RWPE2 (cell line): Measurements from ENCODE around the gene DAGLA.

Source experiments
- ATAC-seq: fragments of 200-7000 bp; cut with Tn5 transposase; 3 replicates; pipeline ENCODE4 v1.9.1; 2021; ENCODE audit warnings: low read depth
- DNase-seq: peaks from one replicate; pipeline ENCODE4 v3.0.0-alpha.2; 2020; ENCODE audit warnings: low spot score
- H3K27ac ChIP-seq: fragments of 450-650 bp; 2 replicates; pipeline ENCODE4 v1.5.1; 2017; ENCODE audit warnings: mild to moderate bottlenecking; ENCODE audit not compliant: poor library complexity, severe bottlenecking
- H3K27me3 ChIP-seq: fragments of 250-450 bp; sonication (Bioruptor Pico); 2 replicates; pipeline ENCODE4 v1.5.1; 2021; ENCODE audit warnings: mild to moderate bottlenecking, moderate library complexity; ENCODE audit not compliant: insufficient read depth, poor library complexity, severe bottlenecking
- H3K36me3 ChIP-seq: fragments of 250-450 bp; sonication (Bioruptor Pico); 2 replicates; pipeline ENCODE4 v1.5.1; 2020; ENCODE audit warnings: low read depth, mild to moderate bottlenecking, moderate library complexity
- H3K4me1 ChIP-seq: fragments of 250-450 bp; sonication (Bioruptor Pico); 2 replicates; pipeline ENCODE4 v1.5.1; 2021; ENCODE audit warnings: mild to moderate bottlenecking, moderate library complexity; ENCODE audit not compliant: insufficient read depth, poor library complexity, severe bottlenecking
- H3K4me3 ChIP-seq: fragments of 250-450 bp; sonication (Bioruptor Pico); 2 replicates; pipeline ENCODE4 v1.5.1; 2021; ENCODE audit warnings: mild to moderate bottlenecking, moderate library complexity; ENCODE audit not compliant: severe bottlenecking
- H3K9me3 ChIP-seq: fragments of 250-450 bp; sonication (Bioruptor Pico); 2 replicates; pipeline ENCODE4 v1.5.1; 2021; ENCODE audit warnings: mild to moderate bottlenecking, moderate library complexity; ENCODE audit not compliant: severe bottlenecking
- CTCF ChIP-seq: fragments of 450-650 bp; IDR thresholded peaks from one replicate; pipeline ENCODE4 v1.5.1; 2017; ENCODE audit warnings: mild to moderate bottlenecking, moderate library complexity; ENCODE audit not compliant: poor library complexity, severe bottlenecking

Gene DAGLA

GRCh38 chr11:61753672-61754071 lies 73.5 kb downstream of the DAGLA start:
- Histone ChIP-seq H3K36me3 (no peaks in the 10 kb centered on the region), H3K4me1 (peaks cover 2% of the 10 kb centered on the region), H3K27me3 (peaks cover 5% of the 10 kb centered on the region), H3K4me3 (no peak overlapping the region), H3K9me3 (no peaks in the 10 kb centered on the region), H3K27ac (no peak overlapping the region)
- ATAC-seq (no peak), DNase-seq (no peak)
- no peak for TF ChIP-seq CTCF

- DNase-seq = no peak
- H3K9me3 ChIP-seq = no peaks in the 10 kb centered on the region
- no peak overlapping the region for H3K27ac ChIP-seq
- peaks cover 2% of the 10 kb centered on the region for H3K4me1 ChIP-seq
- no peak overlapping the region for H3K4me3 ChIP-seq
- peaks cover 5% of the 10 kb centered on the region for H3K27me3 ChIP-seq
- no peak for ATAC-seq
- no peak for TF ChIP-seq CTCF
- no peaks in the 10 kb centered on the region for H3K36me3 ChIP-seq
These were observed 74.6 kb downstream of the DAGLA start for GRCh38 chr11:61754534-61755482.

GRCh38 chr11:61756147-61756451 lies 75.9 kb downstream of the DAGLA start:
- Histone ChIP-seq H3K9me3 (no peaks in the 10 kb centered on the region), H3K27ac (no peak overlapping the region), H3K4me1 (peaks cover 2% of the 10 kb centered on the region), H3K27me3 (peaks cover 5% of the 10 kb centered on the region), H3K36me3 (no peaks in the 10 kb centered on the region), H3K4me3 (no peak overlapping the region)
- DNase-seq (no peak), ATAC-seq (no peak)
- no peak for TF ChIP-seq CTCF

- Histone ChIP-seq H3K4me3 (no peak overlapping the region), H3K9me3 (no peaks in the 10 kb centered on the region), H3K36me3 (no peaks in the 10 kb centered on the region), H3K27ac (no peak overlapping the region), H3K27me3 (peaks cover 5% of the 10 kb centered on the region), H3K4me1 (peaks cover 2% of the 10 kb centered on the region)
- ATAC-seq (0 out of 3 replicates have a peak, but pooled peaks have one; percentile 11), DNase-seq (no peak)
- TF ChIP-seq CTCF = no peak
These were observed 76.4 kb downstream of the DAGLA start for GRCh38 chr11:61756452-61757212.
